Activated naive CD8-positive, alpha-beta T cell treated with anti-CD3 and anti-CD28 coated beads, Interleukin-2, amount 50 U/mL, for 24 hours (primary cell): ENCODE measurements around the gene SMG6.
"Not testable (repeated sequence)": the region's sequence is repeated elsewhere in the genome, so short reads cannot be mapped to it uniquely, and the experiment has no call there.

ENCODE experiments used
- ATAC-seq: fragments of 150-1000 bp; cut with Tn5 transposase; one replicate; pipeline ENCODE4 v1.10.0; 2021
- DNase-seq: peaks from one replicate; pipeline ENCODE4 v3.0.0; 2021
- H3K27ac Mint-ChIP-seq: one replicate; pipeline ENCODE4 v1.8.0; 2021; ENCODE audit warnings: mild to moderate bottlenecking, mixed read lengths
- H3K27me3 Mint-ChIP-seq: one replicate; pipeline ENCODE4 v1.8.0; 2021; ENCODE audit warnings: mixed read lengths
- H3K36me3 Mint-ChIP-seq: one replicate; pipeline ENCODE4 v1.8.0; 2021; ENCODE audit warnings: low read depth, mixed read lengths
- H3K4me1 Mint-ChIP-seq: one replicate; pipeline ENCODE4 v1.8.0; 2021; ENCODE audit warnings: mixed read lengths
- H3K4me3 Mint-ChIP-seq: one replicate; pipeline ENCODE4 v1.8.0; 2021; ENCODE audit warnings: mild to moderate bottlenecking, moderate library complexity, mixed read lengths
- H3K9me3 Mint-ChIP-seq: one replicate; pipeline ENCODE4 v1.8.0; 2021; ENCODE audit warnings: mixed read lengths

The SMG6 gene

GRCh38 chr17:2025220-2025621, 278.4 kb downstream of the SMG6 start, which contains the start of gene RTN4RL1:
Gene RTN4RL1, minus strand, starts transcription at chr17:2025334. Its CDS starts 469 bp downstream, at chr17:2024865.
- no peak within 1 kb of the TSS for H3K27ac Mint-ChIP-seq

DNA sequence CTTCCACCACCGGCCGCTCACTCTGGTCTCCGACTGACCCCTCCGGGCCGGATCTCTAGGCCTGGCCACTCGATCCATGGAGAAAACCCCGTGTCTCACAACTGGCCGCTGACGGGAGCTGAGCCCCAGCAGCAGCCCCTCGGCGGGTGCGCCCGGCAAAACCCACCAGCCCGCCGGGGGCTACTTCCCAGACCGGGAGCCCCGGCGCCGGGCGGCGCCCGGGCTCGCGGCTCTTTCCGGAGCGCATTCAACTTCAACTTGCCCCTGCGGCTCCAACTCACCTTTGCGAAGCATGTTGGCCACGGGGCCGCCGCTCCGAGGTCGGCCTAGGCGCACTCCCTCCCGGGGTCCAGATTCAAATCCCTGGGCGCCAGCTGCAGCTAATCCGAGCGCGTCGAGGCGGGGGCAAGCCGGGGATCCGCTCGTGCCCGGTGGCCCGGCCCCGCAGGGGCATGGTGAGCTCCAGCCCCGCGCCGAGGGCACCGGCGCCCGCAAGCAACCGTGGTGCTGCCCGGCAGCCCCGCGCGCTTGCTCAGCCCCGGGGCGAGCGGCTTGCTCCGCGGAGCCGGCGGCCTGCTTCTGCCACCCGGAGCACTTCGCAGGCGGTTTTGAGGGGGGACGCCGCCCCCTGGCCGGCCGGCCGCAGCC, 278.9 kb downstream of the SMG6 start:
- Mint-ChIP-seq H3K27me3 (peaks cover 31% of the 10 kb centered on the region), H3K4me1 (peaks cover 18% of the 10 kb centered on the region), H3K9me3 (no peaks in the 10 kb centered on the region), H3K36me3 (no peaks in the 10 kb centered on the region), H3K4me3 (peak overlapping the region; percentile 68), H3K27ac (no peak overlapping the region)
- ATAC-seq (no peak), DNase-seq (no peak)

More at GRCh38 chr17:2025220-2025621, 278.4 kb downstream of the SMG6 start, which contains the start of gene RTN4RL1:
- Mint-ChIP-seq H3K27me3 (peaks cover 30% of the 10 kb centered on the region), H3K36me3 (no peaks in the 10 kb centered on the region), H3K4me1 (peaks cover 18% of the 10 kb centered on the region), H3K9me3 (no peaks in the 10 kb centered on the region), H3K4me3 (peak within 1 kb of the TSS; percentile 68)
- ATAC-seq (no peak), DNase-seq (peak; percentile 60)

GRCh38 chr17:2023692-2024571, 279.7 kb downstream of the SMG6 start:
- Mint-ChIP-seq H3K27ac (no peak overlapping the region), H3K4me1 (peaks cover 16% of the 10 kb centered on the region), H3K27me3 (peaks cover 36% of the 10 kb centered on the region), H3K4me3 (peak overlapping the region; percentile 68), H3K9me3 (no peaks in the 10 kb centered on the region), H3K36me3 (no peaks in the 10 kb centered on the region)
- ATAC-seq (no peak), DNase-seq (peak; percentile 24)

DNA sequence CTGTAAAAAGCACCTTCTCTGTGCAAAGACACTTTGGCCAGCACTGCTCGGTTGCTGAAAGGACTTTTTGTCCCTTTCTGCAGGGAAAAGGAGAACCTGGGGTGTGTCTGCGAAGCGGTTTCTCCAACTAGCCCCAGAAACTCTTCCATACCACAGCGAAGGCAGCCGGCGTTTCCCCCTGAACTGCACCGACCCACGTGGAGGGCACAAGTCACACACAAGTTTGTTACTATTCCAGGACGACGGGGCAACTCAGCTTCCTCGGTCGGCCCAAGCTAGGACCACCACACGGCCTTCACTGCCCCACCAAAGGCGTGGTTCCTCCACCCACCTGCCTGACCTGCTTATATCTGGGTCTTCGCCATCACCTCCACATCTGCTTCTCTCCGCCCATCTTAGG, 280.3 kb downstream of the SMG6 start:
- ATAC-seq: no peak
- Mint-ChIP-seq H3K36me3 (no peaks in the 10 kb centered on the region), H3K9me3 (no peaks in the 10 kb centered on the region), H3K4me3 (peak overlapping the region; percentile 42), H3K27ac (no peak overlapping the region), H3K4me1 (peaks cover 16% of the 10 kb centered on the region), H3K27me3 (peaks cover 38% of the 10 kb centered on the region)
- DNase-seq: no peak

DNA sequence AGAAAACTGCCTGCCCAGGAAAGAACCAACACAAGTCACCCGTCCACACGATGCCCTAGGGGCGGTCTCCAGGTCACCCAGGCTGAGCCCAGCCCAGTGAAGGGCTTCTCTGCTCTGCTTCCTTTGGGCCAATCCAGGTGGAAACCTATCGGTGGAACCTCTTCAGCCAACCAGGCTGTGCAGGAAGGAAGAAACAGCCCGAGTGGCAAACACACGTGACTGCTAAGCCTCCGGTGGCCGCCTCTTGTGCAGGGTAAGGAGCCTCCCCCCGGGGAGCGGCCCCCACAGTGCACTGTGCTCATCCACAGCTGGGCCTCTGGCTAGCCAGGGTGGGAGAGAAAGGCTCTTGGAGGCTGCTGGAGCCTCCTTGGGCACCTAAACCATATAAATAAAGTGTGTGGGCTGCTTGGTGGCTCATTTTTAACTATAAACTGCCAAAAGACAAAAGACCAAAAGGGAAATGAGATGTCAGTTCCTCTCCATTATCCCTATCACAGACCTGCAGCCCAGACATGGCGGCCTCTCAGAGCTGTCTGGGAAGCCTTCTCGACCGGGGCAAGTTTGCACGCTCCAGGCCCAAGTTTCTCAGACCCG, 280.8 kb downstream of the SMG6 start:
- Mint-ChIP-seq H3K9me3 (no peaks in the 10 kb centered on the region), H3K36me3 (no peaks in the 10 kb centered on the region), H3K27me3 (peaks cover 38% of the 10 kb centered on the region), H3K4me3 (no peak overlapping the region), H3K4me1 (peaks cover 16% of the 10 kb centered on the region), H3K27ac (no peak overlapping the region)
- DNase-seq (no peak), ATAC-seq (peak; percentile 27)

DNA sequence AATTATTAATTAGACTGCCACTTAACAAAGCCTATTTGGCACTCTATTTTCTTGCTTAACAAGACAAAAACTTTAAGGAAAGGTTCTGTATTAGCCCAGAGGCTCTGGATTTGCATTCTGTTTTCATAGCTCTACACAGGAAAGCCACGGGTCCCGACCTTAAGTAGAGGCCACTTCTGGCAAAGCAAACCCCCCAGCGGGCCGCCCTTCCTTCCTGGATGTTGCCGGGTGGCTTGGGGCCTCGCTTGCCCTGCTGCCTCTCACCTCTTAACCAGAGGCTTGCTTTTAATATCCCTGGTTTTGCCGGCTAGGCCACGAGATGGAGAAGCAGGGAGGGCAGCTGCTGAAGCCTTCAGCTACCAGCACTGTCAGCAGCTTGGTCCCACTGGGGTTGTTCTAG, 282.9 kb downstream of the SMG6 start:
- Mint-ChIP-seq H3K27ac (no peak overlapping the region), H3K4me1 (peaks cover 10% of the 10 kb centered on the region), H3K27me3 (peaks cover 23% of the 10 kb centered on the region), H3K36me3 (no peaks in the 10 kb centered on the region), H3K4me3 (no peak overlapping the region), H3K9me3 (no peaks in the 10 kb centered on the region)
- ATAC-seq: no peak
- no peak for DNase-seq

GRCh38 chr17:2019723-2020122, 283.9 kb downstream of the SMG6 start:
- ATAC-seq (no peak), DNase-seq (no peak)
- Mint-ChIP-seq H3K36me3 (no peaks in the 10 kb centered on the region), H3K27ac (no peak overlapping the region), H3K27me3 (peaks cover 22% of the 10 kb centered on the region), H3K4me3 (no peak overlapping the region), H3K4me1 (peaks cover 9% of the 10 kb centered on the region), H3K9me3 (no peaks in the 10 kb centered on the region)

DNA sequence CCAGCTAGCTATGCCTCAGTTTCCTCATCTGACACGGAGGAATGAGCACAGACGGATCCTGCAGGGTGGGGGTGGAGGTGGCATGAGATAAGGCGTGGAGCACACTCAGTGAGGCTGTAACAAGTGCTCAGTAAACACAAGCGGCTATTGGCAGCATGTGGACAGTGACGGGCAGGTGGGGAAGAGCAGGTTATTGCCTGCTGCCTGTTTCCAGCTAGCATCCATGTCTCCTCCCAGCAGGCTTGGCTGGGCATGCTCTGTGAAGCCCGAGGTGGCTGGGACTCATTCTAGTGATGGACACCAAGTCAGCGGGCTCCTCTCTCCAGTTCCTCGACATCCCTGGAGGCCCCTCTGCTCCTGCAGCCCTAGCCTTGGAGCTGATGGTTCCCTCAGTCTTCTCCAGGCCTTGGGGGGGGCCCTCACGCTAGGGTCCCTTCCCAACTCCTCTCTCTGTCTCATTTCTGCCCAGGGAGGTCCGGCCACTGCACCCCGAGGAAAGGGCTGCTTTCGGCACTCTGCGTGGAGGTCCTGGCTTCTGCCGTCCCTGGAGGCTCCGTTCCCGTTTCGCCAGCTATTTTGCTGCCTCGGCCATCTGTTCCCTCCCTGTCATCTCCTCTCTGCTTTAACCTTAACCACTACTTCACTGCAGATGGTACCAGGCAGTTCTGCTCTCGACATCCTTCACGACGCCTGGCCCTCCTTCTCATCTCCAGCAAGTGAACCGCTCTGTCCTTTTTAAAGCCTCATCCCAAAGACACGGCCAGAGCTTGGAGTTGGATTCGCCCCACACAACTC, 284.7 kb downstream of the SMG6 start:
- H3K27ac Mint-ChIP-seq: no peak overlapping the region

GRCh38 chr17:2017274-2017941, 286.2 kb downstream of the SMG6 start:
- Mint-ChIP-seq H3K9me3 (no peaks in the 10 kb centered on the region), H3K4me3 (no peak overlapping the region), H3K27me3 (peaks cover 17% of the 10 kb centered on the region), H3K36me3 (no peaks in the 10 kb centered on the region), H3K27ac (no peak overlapping the region), H3K4me1 (no peaks in the 10 kb centered on the region)
- ATAC-seq (peak; percentile 21), DNase-seq (no peak)

More for the DNA sequence above, 284.7 kb downstream of the SMG6 start:
- Mint-ChIP-seq H3K9me3 (no peaks in the 10 kb centered on the region), H3K4me1 (peaks cover 7% of the 10 kb centered on the region), H3K36me3 (no peaks in the 10 kb centered on the region), H3K4me3 (no peak overlapping the region), H3K27me3 (peaks cover 22% of the 10 kb centered on the region)
- DNase-seq (no peak), ATAC-seq (no peak)

- Mint-ChIP-seq H3K4me3 (peak overlapping the region; percentile 17), H3K9me3 (no peaks in the 10 kb centered on the region), H3K27me3 (peaks cover 19% of the 10 kb centered on the region), H3K36me3 (no peaks in the 10 kb centered on the region), H3K4me1 (no peaks in the 10 kb centered on the region), H3K27ac (no peak overlapping the region)
- no peak for ATAC-seq
- DNase-seq: no peak
Observed at GRCh38 chr17:2016494-2016893, 287.1 kb downstream of the SMG6 start.

DNA sequence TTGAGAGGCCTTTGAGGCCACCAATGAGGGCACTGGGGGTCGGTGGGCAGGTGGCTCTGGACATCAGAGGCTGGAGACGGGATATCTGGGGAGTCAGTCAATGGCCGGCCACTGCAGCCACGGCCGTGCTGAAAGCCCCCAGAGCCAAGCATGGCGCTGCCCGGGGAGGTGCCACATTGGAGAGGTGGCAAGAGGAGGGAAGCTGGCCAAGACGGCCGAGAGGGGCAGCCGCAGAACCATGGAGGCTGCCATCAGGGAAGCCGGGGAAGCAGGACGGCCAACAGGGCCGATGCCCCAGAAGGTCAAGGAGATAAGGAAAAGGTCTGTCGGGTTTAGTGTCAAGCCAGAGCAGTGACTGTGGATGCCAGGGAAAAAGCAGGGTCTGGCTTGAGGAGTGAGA, 288.3 kb downstream of the SMG6 start:
- Mint-ChIP-seq H3K27me3 (peaks cover 16% of the 10 kb centered on the region), H3K36me3 (no peaks in the 10 kb centered on the region), H3K27ac (no peak overlapping the region), H3K4me1 (no peaks in the 10 kb centered on the region), H3K4me3 (no peak overlapping the region), H3K9me3 (no peaks in the 10 kb centered on the region)
- DNase-seq (no peak), ATAC-seq (no peak)

DNA sequence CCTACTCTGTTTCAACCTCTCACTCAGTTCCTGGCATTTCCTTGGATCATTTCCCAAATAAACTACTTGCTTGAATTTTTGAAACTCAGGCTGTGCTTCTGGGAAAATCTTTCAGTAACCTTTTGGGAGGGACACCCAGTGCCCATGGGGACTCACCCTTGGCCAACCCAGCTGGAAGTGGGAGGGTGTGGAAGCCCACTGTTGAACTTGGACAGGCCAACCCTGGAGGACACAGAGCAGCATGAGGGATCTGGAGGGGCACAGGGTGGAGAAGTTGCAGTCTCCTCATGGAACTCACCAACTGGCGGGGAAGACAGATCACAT, 289.6 kb downstream of the SMG6 start:
- DNase-seq (no peak), ATAC-seq (no peak)
- no peak overlapping the region for H3K4me3 Mint-ChIP-seq
- no peaks in the 10 kb centered on the region for H3K4me1 Mint-ChIP-seq
- H3K36me3 Mint-ChIP-seq: no peaks in the 10 kb centered on the region
- H3K27ac Mint-ChIP-seq: no peak overlapping the region
- peaks cover 9% of the 10 kb centered on the region for H3K27me3 Mint-ChIP-seq
- no peaks in the 10 kb centered on the region for H3K9me3 Mint-ChIP-seq

GRCh38 chr17:2013220-2013993, 290.2 kb downstream of the SMG6 start:
- H3K36me3 Mint-ChIP-seq, H3K9me3 Mint-ChIP-seq, DNase-seq, H3K4me3 Mint-ChIP-seq, H3K27ac Mint-ChIP-seq, H3K4me1 Mint-ChIP-seq, H3K27me3 Mint-ChIP-seq, ATAC-seq: not testable (repeated sequence)
